OCI-LY7 (cell line): ENCODE data around the gene NAV1.

Experiments used
- CTCF ChIP-seq: fragments of 200-600 bp; sonication (generic); conservative IDR thresholded peaks from 2 replicates; pipeline ENCODE4 v1.5.1; 2014; ENCODE audit warnings: mild to moderate bottlenecking, antibody characterized with exemption, low read length, moderate library complexity, mixed read lengths
- EZH2phosphoT487 ChIP-seq: fragments of 200-600 bp; sonication (generic); IDR thresholded peaks from 2 replicates; pipeline ENCODE4 v1.6.1; 2018; ENCODE audit warnings: low read depth, borderline replicate concordance, mild to moderate bottlenecking, mixed run types, antibody characterized with exemption, low read length, moderate library complexity, mixed read lengths

- TF ChIP-seq CTCF (no peak), EZH2phosphoT487 (no peak)
Measured at GRCh38 chr1:201516511-201517127, 22.3 kb upstream of the NAV1 start.
